Testis (tissue), 3 donors: ENCODE results near the gene CEACAM20. TPM values are rescaled to one million over a fixed set of nuclear protein-coding genes. Genes with fewer than 3 reads are reported as not detected.

Source experiments
- DNase-seq: peaks from one replicate; pipeline ENCODE4 v3.0.0-alpha.2; 2019
- H3K27ac ChIP-seq, 2 donors: fragments of 200-600 bp; sonication (generic); one replicate each; pipeline ENCODE4 v1.5.1; 2019
- H3K27me3 ChIP-seq: fragments of 200-600 bp; sonication (generic); one replicate; pipeline ENCODE4 v1.5.1; 2019
- H3K36me3 ChIP-seq: fragments of 200-600 bp; sonication (generic); one replicate; pipeline ENCODE4 v1.5.1; 2017; ENCODE audit warnings: low read depth; ENCODE audit errors: missing control alignments
- H3K4me1 ChIP-seq: fragments of 200-600 bp; sonication (generic); one replicate; pipeline ENCODE4 v1.5.1; 2019
- H3K4me3 ChIP-seq, 2 donors: fragments of 200-600 bp; sonication (generic); one replicate each; pipeline ENCODE4 v1.5.1; 2017 to 2019
- H3K9me3 ChIP-seq: fragments of 200-600 bp; sonication (generic); one replicate; pipeline ENCODE4 v1.5.1; 2017
- CTCF ChIP-seq, 3 experiments: fragments of 450-650 bp in 2 of 3; fragments of 200-600 bp in 1 of 3; sonication (generic) in 1 of 3; IDR thresholded peaks; one replicate each; pipeline ENCODE4 v1.5.1; 2016 to 2019; ENCODE audit warnings: antibody characterized with exemption in 3 of 3, mild to moderate bottlenecking in 2 of 3, moderate library complexity in 1 of 3
- POLR2A ChIP-seq: fragments of 450-650 bp; IDR thresholded peaks from one replicate; pipeline ENCODE4 v1.6.1; 2017; ENCODE audit warnings: antibody characterized with exemption, mild to moderate bottlenecking, moderate library complexity
- WGBS, 2 donors: methylation state at CpG; one replicate each; pipeline ENCODE4 v1.1.5; 2018; 5-methylcytosine and 5-hydroxymethylcytosine counted together
- intact Hi-C: fragments of 100-400 bp; cut with DNase I; formaldehyde crosslinking; loops from one replicate; pipeline ENCODE4 v1.15.1; 2023; ENCODE audit warnings: low total_unique reads
- polyA plus RNA-seq: library from polyadenylated mRNA; stranded (reverse); fragments of 350-450 nt; fragmentation: Illumina TruSeq; extraction: RNeasy Lipid Tissue Mini Kit (QIAGEN cat#74804); gene quantifications from one replicate; pipeline ENCODE4 v1.2.3, GENCODE V29; 2014; ENCODE audit warnings: low read depth, low replicate concordance; ENCODE audit not compliant: insufficient read depth
- total RNA-seq, 2 donors: library from RNA; depleted of rRNA; stranded (reverse); fragments of >200 nt; gene quantifications; one replicate each; pipeline ENCODE4 v1.2.3, GENCODE V29; 2016

The CEACAM20 gene
- total and polyA plus RNA-seq, 3 donors from 2014 or later: 0.53 to 0.87 (median 0.62) TPM

DNA sequence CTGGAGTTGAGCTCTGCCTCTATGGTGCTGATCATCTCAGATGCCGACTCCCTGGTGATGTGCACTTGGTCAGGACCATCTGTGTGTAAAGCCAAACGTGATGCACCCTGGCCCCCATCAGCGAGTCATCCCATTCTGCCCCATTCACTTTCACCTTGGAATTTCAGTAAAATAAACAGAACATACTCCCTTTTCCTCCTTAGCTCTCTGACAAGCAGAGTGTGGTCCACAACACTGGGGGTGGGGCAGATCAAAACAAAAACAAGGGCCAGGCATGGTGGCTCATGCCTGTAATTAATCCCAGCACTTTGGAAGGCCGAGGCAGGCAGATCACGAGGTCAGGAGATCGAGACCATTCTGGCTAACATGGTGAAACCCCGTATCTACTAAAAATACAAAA, 12.3 kb downstream of the CEACAM20 start:
- H3K9me3 ChIP-seq: no peaks in the 10 kb centered on the region
- H3K4me3 ChIP-seq: no peak overlapping the region
- intact Hi-C loops: no loop called here
- H3K27ac ChIP-seq: no peak overlapping the region
- no peak for TF ChIP-seq CTCF (IDR thresholded peaks at IDR 0.05)
- TF ChIP-seq POLR2A: no peak
- H3K36me3 ChIP-seq: no peaks in the 10 kb centered on the region
- no peak for DNase-seq
- WGBS, 2 donors: 75 to 76% methylated on average over 7 of the region's 7 CpGs
- no peaks in the 10 kb centered on the region for H3K27me3 ChIP-seq
- H3K4me1 ChIP-seq: no peaks in the 10 kb centered on the region

- intact Hi-C loops: no loop called here
- H3K27ac ChIP-seq: no peak overlapping the region
- H3K9me3 ChIP-seq: no peaks in the 10 kb centered on the region
- no peaks in the 10 kb centered on the region for H3K36me3 ChIP-seq
- H3K27me3 ChIP-seq: no peaks in the 10 kb centered on the region
- 96 to 100% methylated on average over 1 of the region's 1 CpG for WGBS, 2 donors
- no peaks in the 10 kb centered on the region for H3K4me1 ChIP-seq
- H3K4me3 ChIP-seq: no peak overlapping the region
- DNase-seq: no peak
- TF ChIP-seq POLR2A (no peak), CTCF (IDR thresholded peaks at IDR 0.05) (no peak)
These were observed 13.6 kb downstream of the CEACAM20 start for GRCh38 chr19:44515907-44516306.

- 81 to 90% methylated on average over 3 of the region's 3 CpGs for WGBS, 2 donors
- H3K9me3 ChIP-seq: no peaks in the 10 kb centered on the region
- H3K36me3 ChIP-seq: no peaks in the 10 kb centered on the region
- no peaks in the 10 kb centered on the region for H3K4me1 ChIP-seq
- no peak overlapping the region for H3K27ac ChIP-seq
- intact Hi-C loops: no loop called here
- TF ChIP-seq CTCF (IDR thresholded peaks at IDR 0.05) (no peak), POLR2A (no peak)
- DNase-seq: no peak
- H3K27me3 ChIP-seq: no peaks in the 10 kb centered on the region
- no peak overlapping the region for H3K4me3 ChIP-seq
These were observed 14.4 kb downstream of the CEACAM20 start for GRCh38 chr19:44515031-44515430.

- 35 to 37% methylated on average over 11 to 12 of the region's 12 CpGs for WGBS, 2 donors
- Histone ChIP-seq H3K4me1 (no peaks in the 10 kb centered on the region), H3K27ac (no peak overlapping the region), H3K4me3 (no peak overlapping the region), H3K9me3 (no peaks in the 10 kb centered on the region), H3K36me3 (no peaks in the 10 kb centered on the region), H3K27me3 (no peaks in the 10 kb centered on the region)
- intact Hi-C loops: no loop called here
- peak; percentile 74 for DNase-seq
- TF ChIP-seq POLR2A (no peak), CTCF (IDR thresholded peaks at IDR 0.05) (peak in 2 of 3 experiments; percentile 29 to 51)
These were observed 16.9 kb downstream of the CEACAM20 start for GRCh38 chr19:44512326-44513298.
